GM08714 (cell line): ENCODE results near the gene ZNF266.

Experiments
- H3K4me3 ChIP-seq: fragments of 200-500 bp; sonication (Bioruptor generic); 2 replicates; pipeline ENCODE4 v1.5.1; 2014; ENCODE audit warnings: mild to moderate bottlenecking, low read length, inconsistent platforms
- ZNF274 ChIP-seq: IDR thresholded peaks from 2 replicates; pipeline ENCODE4 v1.6.1; 2012; ENCODE audit warnings: mild to moderate bottlenecking, low read depth, low read length

ZNF266 gene

DNA sequence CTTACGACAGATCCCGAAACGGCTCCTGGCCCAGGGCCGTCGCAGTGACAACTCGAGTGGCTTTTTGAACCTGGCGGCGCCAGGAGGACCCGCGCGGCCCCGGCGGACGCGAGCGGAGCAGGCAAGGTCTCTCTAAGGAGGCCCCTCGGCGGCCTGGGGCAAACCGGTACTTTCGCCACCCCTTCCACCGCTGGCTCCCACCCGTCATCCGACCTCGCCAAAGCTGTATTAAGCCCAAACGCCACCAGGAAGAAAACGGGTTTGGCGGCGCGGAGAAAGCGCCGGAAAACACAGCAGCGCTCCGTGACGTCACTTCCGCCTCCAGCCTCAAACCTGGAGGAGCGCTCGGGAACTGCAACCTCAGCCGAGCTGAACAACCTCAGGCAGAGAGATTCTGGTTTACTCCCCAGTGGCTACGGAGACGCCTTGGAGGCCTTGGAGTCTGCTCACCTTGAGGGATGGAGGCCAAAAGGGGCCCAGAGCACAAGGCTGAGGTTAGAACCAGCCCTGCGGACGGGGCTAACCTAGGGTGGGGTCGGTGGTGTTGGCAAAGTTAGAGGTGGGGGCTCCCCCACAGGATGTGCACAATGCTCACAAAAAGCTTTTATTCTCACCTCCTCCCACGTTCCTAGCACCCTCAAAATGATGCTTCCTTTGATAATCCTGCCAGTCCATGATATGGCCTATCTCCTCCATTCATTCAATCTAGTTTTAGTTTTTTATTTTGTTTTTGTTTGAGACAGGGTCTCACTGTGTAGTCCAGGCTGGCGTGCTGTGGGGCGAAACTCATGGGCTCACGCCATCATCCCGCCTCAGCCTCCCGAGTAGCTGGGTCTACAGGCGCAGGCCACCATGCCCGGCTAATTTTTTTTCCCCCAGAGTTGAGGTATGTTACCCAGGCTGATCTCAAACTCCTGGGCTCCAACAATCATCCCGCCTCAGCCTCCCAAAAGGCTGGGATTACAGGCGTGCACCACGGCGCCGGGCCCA is at the start of gene ZNF266:
TSS of gene ZNF266 (minus strand) at position 295 of the 990 bp plus-strand sequence. CDS start 15,484 bp downstream, outside the sequence.
- no peak for TF ChIP-seq ZNF274
- peak within 1 kb of the TSS; percentile 93 for H3K4me3 ChIP-seq

- H3K4me3 ChIP-seq, result no peak overlapping the region
Measured at GRCh38 chr19:9485140-9485539, 49.8 kb upstream of the ZNF266 start.

DNA sequence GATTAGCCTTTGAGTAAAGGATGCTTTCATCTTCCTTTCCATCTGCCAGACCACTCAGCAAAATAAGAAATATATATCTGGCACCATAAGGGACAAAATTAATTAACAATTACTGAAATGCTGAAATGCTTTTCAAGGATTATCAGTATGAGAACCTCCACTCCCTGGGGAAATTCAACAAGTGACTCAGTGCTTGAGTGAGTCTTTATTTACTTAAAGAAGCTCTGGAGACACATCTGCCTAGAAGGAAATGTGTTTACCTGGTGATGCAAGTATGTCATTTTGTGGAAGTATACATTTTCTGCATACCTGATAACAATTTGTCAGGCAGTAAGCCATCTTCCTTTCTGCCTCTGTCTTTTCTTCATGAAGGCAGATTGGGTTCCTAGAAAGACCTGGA is 39.6 kb upstream of the ZNF266 start:
- TF ChIP-seq ZNF274, result no peak
- no peak overlapping the region for H3K4me3 ChIP-seq

More at GRCh38 chr19:9485140-9485539, 49.8 kb upstream of the ZNF266 start:
- TF ChIP-seq ZNF274, result no peak

DNA sequence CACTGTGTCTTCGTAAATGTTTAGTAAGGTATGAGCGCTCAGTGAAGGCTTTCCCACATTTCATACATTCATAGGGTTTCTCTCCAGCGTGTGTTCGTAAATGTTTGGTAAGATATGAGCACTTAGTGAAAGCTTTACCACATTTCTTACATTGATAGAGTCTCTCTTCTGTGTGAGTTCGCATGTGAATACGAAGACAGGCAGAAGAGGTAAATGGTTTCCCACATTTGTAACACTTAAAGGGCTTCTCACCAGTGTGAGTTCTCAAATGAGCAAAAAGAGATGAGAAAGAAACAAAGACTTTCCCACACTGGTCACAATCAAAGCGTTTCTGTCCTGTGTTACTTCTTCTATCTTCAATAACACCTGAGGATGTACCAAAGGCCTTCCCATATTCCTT is 31.8 kb upstream of the ZNF266 start:
- no peak for TF ChIP-seq ZNF274
- no peak overlapping the region for H3K4me3 ChIP-seq

DNA sequence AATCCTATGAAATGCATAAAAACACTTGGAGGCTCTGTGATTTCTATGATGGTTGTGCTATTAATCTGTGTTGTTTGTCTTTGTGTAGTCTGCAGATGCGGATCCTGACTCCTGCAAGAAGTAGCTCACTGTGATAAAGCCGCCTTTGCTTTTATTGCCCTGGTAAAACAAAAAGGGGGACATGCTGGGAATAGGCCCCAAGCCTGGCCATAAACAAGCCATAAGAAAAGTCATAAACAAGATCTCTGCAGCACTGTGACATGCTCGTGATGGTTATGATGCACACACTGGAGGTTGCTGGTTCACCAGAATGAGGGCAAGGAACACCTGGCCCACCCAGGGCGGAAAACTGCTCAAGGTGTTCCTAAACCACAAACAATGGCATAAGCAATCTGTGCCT is 26.6 kb upstream of the ZNF266 start:
- no peak overlapping the region for H3K4me3 ChIP-seq
- TF ChIP-seq ZNF274, result no peak

DNA sequence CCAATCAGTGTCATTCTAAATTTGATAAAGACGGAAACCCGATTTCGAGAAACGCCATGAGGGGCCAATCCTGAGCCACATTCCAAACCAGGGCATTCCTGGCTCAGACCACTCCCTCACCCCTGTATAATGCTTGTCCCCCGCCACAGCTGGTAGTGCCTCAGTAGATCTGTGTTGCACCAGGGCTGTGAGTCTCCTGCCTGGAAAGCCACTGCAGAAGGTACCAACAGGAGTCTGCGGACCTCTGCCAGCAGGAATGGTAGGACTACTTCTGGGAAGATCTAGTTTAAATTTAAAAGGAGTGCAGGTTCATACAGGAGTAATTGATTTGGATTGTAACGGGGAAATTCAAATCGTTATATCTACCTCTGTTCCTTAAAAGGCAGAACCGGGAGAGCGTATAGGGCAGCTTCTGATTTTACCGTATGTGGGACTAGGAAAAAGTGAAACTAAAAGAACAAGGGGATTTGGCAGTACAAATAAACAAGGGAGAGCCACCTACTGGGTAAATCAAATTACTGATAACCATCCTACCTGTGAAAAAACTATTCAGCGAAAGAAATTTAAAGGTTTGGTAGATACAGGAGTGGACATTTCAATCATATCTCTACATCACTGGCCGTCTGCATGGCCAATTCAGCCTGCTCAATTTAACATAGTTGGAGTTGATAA is 20.8 kb upstream of the ZNF266 start:
- no peak overlapping the region for H3K4me3 ChIP-seq
- TF ChIP-seq ZNF274, result no peak

GRCh38 chr19:9453953-9454352 is 18.6 kb upstream of the ZNF266 start:
- no peak overlapping the region for H3K4me3 ChIP-seq
- no peak for TF ChIP-seq ZNF274

GRCh38 chr19:9445037-9445436 is 9.7 kb upstream of the ZNF266 start:
- no peak overlapping the region for H3K4me3 ChIP-seq
- TF ChIP-seq ZNF274, result no peak

DNA sequence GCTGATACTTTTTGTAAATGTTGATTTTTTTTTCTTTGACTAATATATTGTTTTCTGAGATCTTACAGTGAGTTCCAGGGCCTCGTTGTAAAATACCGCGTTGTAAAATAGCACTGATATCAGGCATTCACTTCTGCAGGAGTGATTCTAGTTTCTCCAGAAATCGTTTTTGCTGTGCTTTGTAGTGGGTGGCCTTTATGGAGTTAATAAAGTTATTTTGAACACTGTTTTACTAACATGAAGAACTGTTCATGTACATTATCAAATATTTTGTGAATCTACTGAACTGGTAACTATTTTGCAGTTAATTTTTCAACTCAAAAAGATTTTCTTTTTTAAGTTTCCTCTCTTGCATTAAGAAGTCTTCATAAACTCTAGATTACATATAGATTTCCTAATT is 985 bp upstream of the ZNF266 start:
- H3K4me3 ChIP-seq, result peak overlapping the region; percentile 93; the same call in 1 of the 2 replicates
- TF ChIP-seq ZNF274, result no peak

GRCh38 chr19:9431475-9431874 is 3.9 kb downstream of the ZNF266 start:
- no peak overlapping the region for H3K4me3 ChIP-seq
- TF ChIP-seq ZNF274, result no peak

GRCh38 chr19:9430444-9430843 is 4.9 kb downstream of the ZNF266 start:
- H3K4me3 ChIP-seq, result no peak overlapping the region
- TF ChIP-seq ZNF274, result no peak

DNA sequence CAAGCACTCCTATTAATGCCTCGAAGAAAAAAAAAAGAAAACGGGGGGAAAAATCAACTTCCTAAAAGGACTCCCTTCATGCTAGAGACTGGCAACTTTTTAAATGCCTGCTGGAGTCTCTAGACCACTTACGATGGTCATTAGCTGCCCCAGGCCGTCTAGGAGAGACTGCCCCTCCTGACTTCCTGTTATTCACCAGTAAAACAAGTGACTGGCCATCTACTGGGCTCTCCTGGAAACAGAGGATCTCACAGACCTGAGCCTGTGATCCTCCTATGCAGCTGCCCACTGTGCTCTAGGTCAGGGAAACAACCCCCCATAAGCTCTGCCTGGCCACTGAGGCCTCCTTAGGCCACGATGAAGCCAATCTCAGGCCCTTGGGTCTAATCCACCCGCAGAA is 7.4 kb downstream of the ZNF266 start:
- TF ChIP-seq ZNF274, result no peak
- no peak overlapping the region for H3K4me3 ChIP-seq

GRCh38 chr19:9413240-9413954 is 22.0 kb downstream of the ZNF266 start:
- peak; percentile 46; the same call in 1 of the 2 replicates for TF ChIP-seq ZNF274

DNA sequence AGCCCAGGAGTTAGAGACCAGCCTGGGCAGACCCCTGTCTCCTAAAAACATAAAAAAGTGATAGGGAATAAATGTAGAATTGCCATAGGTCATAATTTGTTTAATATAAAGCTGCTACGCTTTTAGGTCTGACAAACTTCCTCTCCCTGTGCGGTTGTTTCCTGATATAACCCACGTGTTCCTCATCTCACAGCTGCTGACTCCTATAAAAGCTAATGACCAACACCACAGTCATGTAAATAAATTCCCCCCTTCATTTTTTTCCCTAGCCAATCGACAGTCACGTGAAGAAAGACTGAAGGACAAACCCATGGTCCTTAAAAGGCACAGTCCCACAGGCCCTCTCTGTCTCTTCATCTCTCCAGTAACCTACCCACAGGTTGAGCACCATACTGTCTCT is 27.5 kb downstream of the ZNF266 start:
- TF ChIP-seq ZNF274, result no peak
- no peak overlapping the region for H3K4me3 ChIP-seq

More at GRCh38 chr19:9413240-9413954, 22.0 kb downstream of the ZNF266 start:
- H3K4me3 ChIP-seq, result no peak overlapping the region
